DMS53 treated with DMSO at 0.1 percent for 48 hours (cell line): Measurements from ENCODE around the gene ADGRB2.

ENCODE experiments used
- DNase-seq: peaks from one replicate; lab custom pipeline; 2025; ENCODE audit not compliant: unreplicated experiment; lab: John Stamatoyannopoulos, UW

Gene ADGRB2

GRCh38 chr1:31703431-31704270, 60.5 kb downstream of the ADGRB2 start, which contains the start of gene COL16A1:
Gene COL16A1, minus strand, starts transcription at chr1:31704017. Its CDS starts 1,824 bp downstream, at chr1:31702193.
- DNase-seq, result no peak

- no peak for DNase-seq
Measured at GRCh38 chr1:31702836-31703404, 61.2 kb downstream of the ADGRB2 start.

- DNase-seq, result peak; percentile 38
Measured at GRCh38 chr1:31701091-31701736, 62.9 kb downstream of the ADGRB2 start.

GRCh38 chr1:31700468-31701090, 63.6 kb downstream of the ADGRB2 start:
- DNase-seq, result no peak

GRCh38 chr1:31699341-31699891, 64.7 kb downstream of the ADGRB2 start:
- DNase-seq, result no peak

GRCh38 chr1:31697369-31697984, 66.7 kb downstream of the ADGRB2 start:
- no peak for DNase-seq

GRCh38 chr1:31696242-31696641, 67.9 kb downstream of the ADGRB2 start:
- DNase-seq, result no peak

- DNase-seq, result no peak
Measured at GRCh38 chr1:31695327-31695726, 68.8 kb downstream of the ADGRB2 start.

- DNase-seq, result no peak
Measured at GRCh38 chr1:31694964-31695313, 69.2 kb downstream of the ADGRB2 start.

GRCh38 chr1:31694069-31694963, 69.8 kb downstream of the ADGRB2 start:
- no peak for DNase-seq

GRCh38 chr1:31693231-31693630, 70.9 kb downstream of the ADGRB2 start:
- no peak for DNase-seq

- no peak for DNase-seq
Measured at GRCh38 chr1:31691951-31692350, 72.2 kb downstream of the ADGRB2 start.

GRCh38 chr1:31691446-31691845, 72.7 kb downstream of the ADGRB2 start:
- DNase-seq, result no peak

GRCh38 chr1:31690921-31691320, 73.2 kb downstream of the ADGRB2 start:
- DNase-seq, result no peak

- DNase-seq, result no peak
Measured at GRCh38 chr1:31689854-31690253, 74.3 kb downstream of the ADGRB2 start.

GRCh38 chr1:31689379-31689778, 74.8 kb downstream of the ADGRB2 start:
- no peak for DNase-seq

- no peak for DNase-seq
Measured at GRCh38 chr1:31688233-31688918, 75.8 kb downstream of the ADGRB2 start.

GRCh38 chr1:31687601-31688000, 76.5 kb downstream of the ADGRB2 start:
- no peak for DNase-seq

- DNase-seq, result no peak
Measured at GRCh38 chr1:31685795-31686194, 78.3 kb downstream of the ADGRB2 start.
